ENCODE measurements around the gene PKNOX2. TPM values are rescaled to one million over a fixed set of nuclear protein-coding genes. Genes with fewer than 3 reads are reported as not detected.

Gene PKNOX2
- total and polyA plus RNA-seq, 2 of the 4 experiments (the other 2 are of a cell fraction) = 0.72 to 2.3 TPM

DNA sequence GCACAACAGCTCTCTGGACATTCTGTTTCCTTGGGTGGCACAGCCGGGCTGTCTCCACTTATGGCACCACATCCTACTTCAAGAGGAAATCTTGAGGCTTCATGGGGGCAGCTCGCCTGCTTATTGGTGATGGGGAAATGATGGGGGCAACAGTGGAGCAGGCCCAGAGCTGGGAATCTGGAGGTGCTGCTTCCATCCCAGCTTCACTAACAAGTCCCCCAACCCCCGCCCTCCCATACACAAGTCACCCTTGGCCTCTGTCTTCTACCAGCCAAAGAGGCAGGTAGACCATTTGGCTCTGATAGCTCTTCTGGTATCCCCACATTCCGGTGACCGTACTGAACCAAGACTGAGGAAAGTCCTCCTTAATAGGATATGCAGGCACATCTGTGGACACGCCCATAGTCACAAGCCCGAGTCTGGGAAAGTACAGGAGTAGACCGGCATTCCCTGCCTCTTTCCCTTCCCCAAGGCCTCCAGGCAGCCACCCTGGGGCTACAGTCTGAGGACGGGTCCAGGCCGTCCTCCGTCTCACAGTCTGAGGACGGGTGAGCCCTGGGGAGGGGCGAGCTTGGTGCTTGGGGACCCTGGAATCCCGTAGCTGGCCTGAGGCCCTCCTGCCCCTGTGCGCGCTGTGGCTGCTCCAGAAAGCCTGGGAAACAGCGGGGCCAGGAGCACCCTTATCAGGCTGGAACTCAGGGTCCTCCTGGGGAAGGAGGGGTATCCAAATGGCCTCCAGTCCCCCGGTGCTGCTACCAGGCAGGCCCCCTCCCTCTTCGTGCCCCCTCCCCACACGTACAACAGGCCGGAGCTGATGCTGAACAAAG is 185.9 kb downstream of the PKNOX2 start:
- Histone ChIP-seq H4K8ac (ENCODE audit: low read depth in 2 of 2, low read length in 2 of 2) (no peak overlapping the region), H3K27me3 (ENCODE audit: control insufficient read depth, insufficient read depth, low read length) (no peaks in the 10 kb centered on the region; the same call in 1 of the 2 replicates), H4K91ac (ENCODE audit: insufficient read depth, low read depth, low read length) (no peak overlapping the region), H3K27ac (ENCODE audit: insufficient read depth, low read length) (no peak overlapping the region), H2AK9ac (replicated peaks; ENCODE audit: low read depth, low read length, poor library complexity) (no peak overlapping the region), H3K9ac (ENCODE audit: low read depth, low read length) (no peak overlapping the region), H4K20me1 (ENCODE audit: insufficient read depth, low read length) (no peaks in the 10 kb centered on the region), H2BK5ac (ENCODE audit: low read depth, low read length, poor library complexity, severe bottlenecking) (no peak overlapping the region), H3K4me1 (ENCODE audit: control insufficient read depth, insufficient read depth, low read length) (no peaks in the 10 kb centered on the region), H3K9me3 (ENCODE audit: control insufficient read depth, insufficient read depth, low read length) (no peaks in the 10 kb centered on the region), H3K4me2 (ENCODE audit: low read depth, low read length) (no peak overlapping the region), H3K56ac (ENCODE audit: extremely low read depth, insufficient read depth, low read length) (no peak overlapping the region), H3K23ac (ENCODE audit: low read depth, low read length) (no peak overlapping the region), H2AFZ (replicated peaks; ENCODE audit: low read length, poor library complexity) (no peak overlapping the region), H3K4ac (ENCODE audit: low read depth, low read length) (no peak overlapping the region), H4K5ac (ENCODE audit: low read depth, low read length) (no peak overlapping the region), H3K14ac (replicated peaks; ENCODE audit: low read depth, low read length) (no peak overlapping the region), H3K9me1 (ENCODE audit: insufficient read depth, low read length) (no peaks in the 10 kb centered on the region), H3K36me3 (ENCODE audit: control insufficient read depth, insufficient read depth, low read length) (no peaks in the 10 kb centered on the region), H2BK20ac (ENCODE audit: low read depth, low read length) (no peak overlapping the region), H2BK120ac (ENCODE audit: low read depth, low read length) (no peak overlapping the region), H3K4me3 (ENCODE audit: insufficient read depth, low read depth, low read length) (no peak overlapping the region), H3K79me1 (ENCODE audit: low read depth in 1 of 2, low read length in 2 of 2) (no peaks in the 10 kb centered on the region), H2AK5ac (ENCODE audit: low read depth, low read length) (0 out of 2 replicates have a peak overlapping the region, but pooled peaks have one; percentile 12), H3K18ac (ENCODE audit: low read depth, low read length) (no peak overlapping the region), H2BK15ac (ENCODE audit: low read depth, low read length) (no peak overlapping the region)
- no TSS peak for BruUV-seq (replicated peaks)
- TF ChIP-seq RAD21 (IDR thresholded peaks at IDR 0.05; ENCODE audit: low read length) = no peak
- no peak for TF ChIP-seq MXI1 (IDR thresholded peaks at IDR 0.05; ENCODE audit: borderline replicate concordance, low read depth, low read length)
- TF ChIP-seq NFE2L2 (IDR thresholded peaks at IDR 0.05; ENCODE audit: low read depth, low read length) = no peak
- WGBS, 2 experiments (ENCODE audit: extremely low coverage in 2 of 2, insufficient read length in 1 of 2) = 100% methylated on average over 6 of the region's 21 CpGs; no CpG with 5 or more reads in 1 of the 2 experiments
- CTCF ChIA-PET = interaction anchor here (0.7 kb wide), 2 partner anchors 24 to 47 kb away, joined by 4 to 5 read pairs; no protein-coding TSS in a partner anchor
- intact Hi-C loops (cut with micrococcal nuclease) (no loop called here), dilution Hi-C loops (cut with HindIII; ENCODE audit: low sequenced_read_pairs, unreplicated experiment) (no loop called here), in situ Hi-C loops (cut with MboI; ENCODE audit: low sequenced_read_pairs) (no loop called here)
- DNase-seq = no peak
- no peak for ATAC-seq (ENCODE audit: low read depth)
- POLR2A ChIA-PET (ENCODE audit: unreplicated experiment) = no interaction called here

All from IMR-90 (cell line).